Astrocyte of the spinal cord (primary cell): ENCODE data around the gene BNC2.
"Not testable (repeated sequence)": the region's sequence is repeated elsewhere in the genome, so short reads cannot be mapped to it uniquely, and the experiment has no call there.

Source experiments
- DNase-seq: peaks from one replicate; pipeline ENCODE4 v3.0.0; 2011; ENCODE audit warnings: low read depth, low spot score
- H3K4me3 ChIP-seq: 2 replicates; pipeline ENCODE4 v1.5.1; 2011; ENCODE audit warnings: low read depth, mild to moderate bottlenecking, low read length, moderate library complexity
- CTCF ChIP-seq: IDR thresholded peaks from 2 replicates; pipeline ENCODE4 v1.5.1; 2012; ENCODE audit warnings: low read depth, mild to moderate bottlenecking, low read length, inconsistent platforms
- in situ Hi-C: cut with HindIII; loops from 2 replicates; pipeline ENCODE4 v1.10.0; 2017; ENCODE audit warnings: low sequenced_read_pairs

The BNC2 gene

GRCh38 chr9:16487915-16488314 is 382.6 kb downstream of the BNC2 start:
- TF ChIP-seq CTCF = no peak

GRCh38 chr9:16485575-16486321 is 384.7 kb downstream of the BNC2 start:
- no peak overlapping the region for H3K4me3 ChIP-seq
- in situ Hi-C loops = no loop called here
- TF ChIP-seq CTCF = no peak
- DNase-seq = no peak

More at GRCh38 chr9:16487915-16488314, 382.6 kb downstream of the BNC2 start:
- DNase-seq = no peak
- in situ Hi-C loops = no loop called here
- no peak overlapping the region for H3K4me3 ChIP-seq

- in situ Hi-C loops = no loop called here
- no peak overlapping the region for H3K4me3 ChIP-seq
- peak; percentile 56 for DNase-seq
- no peak for TF ChIP-seq CTCF
Observed at GRCh38 chr9:16485160-16485559, 385.3 kb downstream of the BNC2 start.

- peak; percentile 59 for DNase-seq
- TF ChIP-seq CTCF = no peak
- H3K4me3 ChIP-seq = no peak overlapping the region
- in situ Hi-C loops = no loop called here
Observed at GRCh38 chr9:16484744-16485143, 385.7 kb downstream of the BNC2 start.

GRCh38 chr9:16484180-16484579 is 386.3 kb downstream of the BNC2 start:
- in situ Hi-C loops = no loop called here
- no peak for DNase-seq
- TF ChIP-seq CTCF = no peak
- no peak overlapping the region for H3K4me3 ChIP-seq

GRCh38 chr9:16482764-16483163 is 387.7 kb downstream of the BNC2 start:
- DNase-seq = no peak
- in situ Hi-C loops = no loop called here
- no peak for TF ChIP-seq CTCF
- H3K4me3 ChIP-seq = no peak overlapping the region

- DNase-seq, in situ Hi-C loops, H3K4me3 ChIP-seq: not testable (repeated sequence)
Observed at GRCh38 chr9:16480584-16480983, 389.9 kb downstream of the BNC2 start.
